ENCODE data around the gene ARHGAP44.

ARHGAP44 gene

GRCh38 chr17:13038931-13039665 lies 249.8 kb downstream of the ARHGAP44 start:
- H3K4me3 ChIP-seq (replicated peaks in 1 of 2; ENCODE audit: low read depth in 2 of 2, low read length in 2 of 2), result no peak overlapping the region
- TF ChIP-seq CTCF (IDR thresholded peaks at IDR 0.05; ENCODE audit: low read depth, low read length), result no peak
- DNase-seq (ENCODE audit: low read depth in 2 of 2), result no peak

Data from cardiac fibroblast (primary cell).